NB4 (cell line): ENCODE results near the gene MAPK1.
A peak's percentile ranks its signal among the peaks of the same experiment; 100 is the strongest.
"Not testable (repeated sequence)": the region's sequence is repeated elsewhere in the genome, so short reads cannot be mapped to it uniquely, and the experiment has no call there.

Experiments
- DNase-seq: peaks from one replicate; pipeline ENCODE4 v3.0.0; 2010; ENCODE audit warnings: low read depth
- H3K4me3 ChIP-seq: one replicate; pipeline ENCODE4 v1.5.1; 2011; ENCODE audit warnings: mild to moderate bottlenecking, low read depth, low read length, moderate library complexity
- CTCF ChIP-seq: IDR thresholded peaks from one replicate; pipeline ENCODE4 v1.5.1; 2012; ENCODE audit warnings: low read depth, low read length
- MYC ChIP-seq: IDR thresholded peaks from 2 replicates; pipeline ENCODE4 v1.6.1; 2011; ENCODE audit warnings: low read depth, low read length
- POLR2A ChIP-seq: IDR thresholded peaks from 2 replicates; pipeline ENCODE4 v1.6.1; 2011; ENCODE audit warnings: mild to moderate bottlenecking; ENCODE audit not compliant: insufficient read length; ENCODE audit errors: extremely low read depth
- TF ChIP-seq, protein P1 (sequence below): IDR thresholded peaks from 2 replicates; pipeline ENCODE4 v1.6.1; 2011; ENCODE audit warnings: low read depth, low read length

The MAPK1 gene

DNA sequence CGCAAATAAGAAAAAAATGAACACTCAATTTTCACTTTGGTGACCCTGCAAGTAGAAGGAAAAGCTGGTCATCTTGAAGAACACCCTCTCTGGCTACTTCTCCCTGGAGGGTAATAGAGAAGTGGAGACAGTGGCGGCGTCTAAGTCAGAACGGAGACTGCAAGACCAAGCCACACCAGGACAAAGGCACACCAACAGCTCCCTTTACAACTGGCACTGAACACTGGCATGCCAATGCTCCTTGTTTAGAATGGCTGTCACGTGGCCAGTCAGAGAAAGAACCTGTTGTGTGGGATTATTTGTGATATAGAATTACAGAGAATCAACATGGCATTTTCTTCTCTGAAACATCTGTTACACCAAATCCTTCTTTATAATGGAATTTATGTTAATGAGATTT is 70.6 kb downstream of the MAPK1 start:
- TF ChIP-seq POLR2A (no peak), CTCF (no peak), MYC (no peak)
- TF ChIP-seq, protein P1, sequence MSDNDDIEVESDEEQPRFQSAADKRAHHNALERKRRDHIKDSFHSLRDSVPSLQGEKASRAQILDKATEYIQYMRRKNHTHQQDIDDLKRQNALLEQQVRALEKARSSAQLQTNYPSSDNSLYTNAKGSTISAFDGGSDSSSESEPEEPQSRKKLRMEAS: no peak
- H3K4me3 ChIP-seq: no peak overlapping the region
- DNase-seq: no peak

DNA sequence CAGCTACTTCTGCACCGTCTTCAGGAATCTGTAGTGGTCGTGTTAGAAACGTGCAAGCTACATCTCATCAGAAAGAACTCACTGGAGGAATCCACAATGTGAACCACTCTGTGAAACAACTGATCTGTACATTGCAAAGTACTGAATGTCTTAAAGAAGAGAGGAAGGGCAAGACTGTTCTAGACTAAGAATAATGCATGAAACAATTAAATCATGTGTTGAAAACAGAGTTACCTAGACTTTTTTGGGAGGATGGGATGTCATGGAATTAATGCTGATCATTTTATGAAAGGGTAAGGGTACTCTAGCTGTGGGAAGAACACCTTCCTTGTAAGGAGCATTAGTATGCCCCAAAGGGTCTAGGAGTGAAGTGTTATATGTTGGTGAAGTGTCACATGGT is 71.2 kb downstream of the MAPK1 start:
- H3K4me3 ChIP-seq: no peak overlapping the region
- TF ChIP-seq, protein P1: no peak
- no peak for TF ChIP-seq CTCF
- TF ChIP-seq POLR2A: no peak
- DNase-seq: no peak

- not testable (repeated sequence) for DNase-seq, H3K4me3 ChIP-seq
Observed at GRCh38 chr22:21793716-21794115, 73.7 kb downstream of the MAPK1 start.

DNA sequence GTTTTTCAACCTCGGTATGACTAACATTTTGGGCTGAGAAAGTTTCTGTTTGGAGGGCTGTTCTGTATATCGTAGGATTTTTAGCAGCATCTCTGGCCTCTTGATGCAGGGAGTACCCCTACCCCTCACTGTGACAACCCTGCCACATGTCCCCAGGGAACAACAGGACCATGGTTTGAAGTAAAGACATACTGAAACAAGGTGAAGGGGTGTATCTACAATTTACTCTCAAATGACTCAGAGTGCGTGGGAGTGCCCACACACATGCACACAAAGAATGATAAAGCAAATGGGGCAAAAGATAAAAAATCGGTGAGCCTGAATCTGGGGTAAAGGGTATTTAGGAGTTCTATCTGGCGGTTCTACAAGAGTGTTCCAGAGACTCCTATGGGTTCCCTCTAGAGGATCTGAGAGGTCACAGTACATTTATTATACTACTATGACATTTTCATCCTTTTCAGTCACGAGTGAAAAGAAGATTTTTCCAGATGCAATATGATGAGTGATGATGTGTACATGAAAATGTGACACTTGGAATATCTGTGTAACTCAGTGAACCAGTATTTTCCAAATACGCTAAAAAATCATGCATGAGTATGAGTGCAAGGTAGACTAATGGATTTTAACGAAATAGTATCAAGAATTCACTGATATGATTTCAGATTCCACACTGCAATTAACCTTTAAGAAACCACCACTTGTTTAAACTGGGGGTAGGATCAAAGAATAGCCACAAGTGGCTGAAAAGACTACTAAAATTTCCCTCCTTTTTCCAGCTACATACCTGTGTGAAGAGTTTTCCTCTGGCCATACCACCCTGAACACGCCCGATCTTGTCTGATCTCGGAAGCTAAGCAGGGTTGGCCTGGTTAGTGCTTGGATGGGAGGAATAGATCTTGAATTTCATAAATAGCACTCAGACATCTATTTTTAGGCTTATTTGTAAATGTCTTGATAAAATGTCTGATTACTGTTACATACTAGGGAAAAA is 75.5 kb downstream of the MAPK1 start:
- peak; percentile 74 for DNase-seq
- TF ChIP-seq POLR2A (no peak), MYC (no peak), CTCF (no peak)
- TF ChIP-seq, protein P1: no peak
- H3K4me3 ChIP-seq: no peak overlapping the region

GRCh38 chr22:21790849-21791610 is 76.4 kb downstream of the MAPK1 start:
- DNase-seq, H3K4me3 ChIP-seq: not testable (repeated sequence)

- TF ChIP-seq MYC (no peak), POLR2A (no peak), CTCF (no peak)
- TF ChIP-seq, protein P1: no peak
- DNase-seq: no peak
- H3K4me3 ChIP-seq: no peak overlapping the region
Observed at GRCh38 chr22:21790359-21790758, 77.1 kb downstream of the MAPK1 start.

- H3K4me3 ChIP-seq, DNase-seq: not testable (repeated sequence)
Observed at GRCh38 chr22:21787565-21787964, 79.9 kb downstream of the MAPK1 start.
